Activated T-helper 2 cell treated with anti-CD3 and anti-CD28 coated beads, Interferon-gamma antibody, Interleukin-2, Interleukin-4, amounts not matched to agents 10 μg/mL and 5 μg/mL and 100 μg/mL, durations not matched to agents 14 hours and 24 hours and 36 hours (primary cell): ENCODE measurements around the gene TOR1AIP1. TPM values are rescaled to one million over a fixed set of nuclear protein-coding genes. Genes with fewer than 3 reads are reported as not detected.
"Not testable (repeated sequence)": the region's sequence is repeated elsewhere in the genome, so short reads cannot be mapped to it uniquely, and the experiment has no call there.

Experiments
- DNase-seq: peaks from one replicate; pipeline ENCODE4 v3.0.0; 2021; ENCODE audit warnings: low spot score
- H3K27ac Mint-ChIP-seq: one replicate; pipeline ENCODE4 v1.8.0; 2021; ENCODE audit warnings: mixed read lengths
- H3K27me3 Mint-ChIP-seq: one replicate; pipeline ENCODE4 v1.8.0; 2021; ENCODE audit warnings: low read depth, mixed read lengths
- H3K36me3 Mint-ChIP-seq: one replicate; pipeline ENCODE4 v1.8.0; 2021; ENCODE audit warnings: low read depth, mixed read lengths
- H3K4me1 Mint-ChIP-seq: one replicate; pipeline ENCODE4 v1.8.0; 2021; ENCODE audit warnings: low read depth, mixed read lengths
- H3K4me3 Mint-ChIP-seq: one replicate; pipeline ENCODE4 v1.8.0; 2021; ENCODE audit warnings: low read depth, mild to moderate bottlenecking, moderate library complexity, mixed read lengths
- H3K9me3 Mint-ChIP-seq: one replicate; pipeline ENCODE4 v1.8.0; 2021; ENCODE audit warnings: mixed read lengths
- intact Hi-C: fragments of 100-400 bp; cut with micrococcal nuclease; formaldehyde crosslinking; loops from one replicate; pipeline ENCODE4 v1.15.1; 2023
- total RNA-seq: library from RNA; stranded (reverse); gene quantifications from 2 replicates; pipeline ENCODE4 v1.2.3, GENCODE V29; 2022

The TOR1AIP1 gene
- total RNA-seq, 1 donor from 2014 or later = 82.5 TPM

GRCh38 chr1:179955287-179955680, 73.2 kb downstream of the TOR1AIP1 start:
- intact Hi-C loops = no loop called here
- DNase-seq = no peak
- H3K36me3 Mint-ChIP-seq = peaks cover 3% of the 10 kb centered on the region
- H3K9me3 Mint-ChIP-seq = no peaks in the 10 kb centered on the region
- peaks cover 35% of the 10 kb centered on the region for H3K4me1 Mint-ChIP-seq
- peak overlapping the region; percentile 87 for H3K4me3 Mint-ChIP-seq
- no peaks in the 10 kb centered on the region for H3K27me3 Mint-ChIP-seq
- peak overlapping the region; percentile 81 for H3K27ac Mint-ChIP-seq

DNA sequence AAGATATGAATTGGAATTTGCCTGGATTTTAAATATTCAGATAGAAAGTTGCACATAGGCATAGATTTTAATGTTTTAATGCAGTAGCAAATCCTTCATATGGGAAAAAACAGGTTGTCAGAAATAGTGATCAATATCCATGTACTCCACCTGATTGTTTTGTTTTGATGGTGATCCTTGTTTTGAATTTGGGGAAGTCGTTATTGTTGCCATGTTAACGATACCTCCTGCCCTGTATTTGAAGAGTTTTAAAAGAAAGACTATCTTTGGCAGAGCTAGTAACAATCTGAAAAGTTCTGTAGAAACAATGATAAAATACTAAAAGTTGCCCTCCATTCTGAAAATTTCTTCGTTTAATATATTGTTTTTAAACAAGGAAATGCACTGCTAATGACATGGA, 73.6 kb downstream of the TOR1AIP1 start:
- peaks cover 4% of the 10 kb centered on the region for H3K36me3 Mint-ChIP-seq
- H3K27me3 Mint-ChIP-seq = no peaks in the 10 kb centered on the region
- peak overlapping the region; percentile 81 for H3K27ac Mint-ChIP-seq
- intact Hi-C loops = no loop called here
- no peaks in the 10 kb centered on the region for H3K9me3 Mint-ChIP-seq
- H3K4me1 Mint-ChIP-seq = peaks cover 36% of the 10 kb centered on the region
- H3K4me3 Mint-ChIP-seq = peak overlapping the region; percentile 87
- DNase-seq = no peak

- Mint-ChIP-seq H3K36me3 (peaks cover 22% of the 10 kb centered on the region), H3K27ac (no peak overlapping the region), H3K27me3 (no peaks in the 10 kb centered on the region), H3K9me3 (no peaks in the 10 kb centered on the region), H3K4me3 (no peak overlapping the region), H3K4me1 (peaks cover 28% of the 10 kb centered on the region)
- DNase-seq = no peak
- intact Hi-C loops = no loop called here
These were observed 76.3 kb downstream of the TOR1AIP1 start for GRCh38 chr1:179958359-179958758.

- intact Hi-C loops, H3K27me3 Mint-ChIP-seq, H3K4me3 Mint-ChIP-seq, H3K27ac Mint-ChIP-seq, DNase-seq: not testable (repeated sequence)
- Mint-ChIP-seq H3K4me1 (peaks cover 22% of the 10 kb centered on the region), H3K36me3 (peaks cover 50% of the 10 kb centered on the region), H3K9me3 (peaks cover 14% of the 10 kb centered on the region)
These were observed 80.1 kb downstream of the TOR1AIP1 start for GRCh38 chr1:179962168-179962567.

GRCh38 chr1:179966551-179966950, 84.5 kb downstream of the TOR1AIP1 start:
- H3K27me3 Mint-ChIP-seq = no peaks in the 10 kb centered on the region
- DNase-seq = no peak
- no peak overlapping the region for H3K4me3 Mint-ChIP-seq
- peaks cover 64% of the 10 kb centered on the region for H3K36me3 Mint-ChIP-seq
- H3K4me1 Mint-ChIP-seq = peaks cover 24% of the 10 kb centered on the region
- intact Hi-C loops = no loop called here
- no peak overlapping the region for H3K27ac Mint-ChIP-seq
- H3K9me3 Mint-ChIP-seq = peaks cover 14% of the 10 kb centered on the region

DNA sequence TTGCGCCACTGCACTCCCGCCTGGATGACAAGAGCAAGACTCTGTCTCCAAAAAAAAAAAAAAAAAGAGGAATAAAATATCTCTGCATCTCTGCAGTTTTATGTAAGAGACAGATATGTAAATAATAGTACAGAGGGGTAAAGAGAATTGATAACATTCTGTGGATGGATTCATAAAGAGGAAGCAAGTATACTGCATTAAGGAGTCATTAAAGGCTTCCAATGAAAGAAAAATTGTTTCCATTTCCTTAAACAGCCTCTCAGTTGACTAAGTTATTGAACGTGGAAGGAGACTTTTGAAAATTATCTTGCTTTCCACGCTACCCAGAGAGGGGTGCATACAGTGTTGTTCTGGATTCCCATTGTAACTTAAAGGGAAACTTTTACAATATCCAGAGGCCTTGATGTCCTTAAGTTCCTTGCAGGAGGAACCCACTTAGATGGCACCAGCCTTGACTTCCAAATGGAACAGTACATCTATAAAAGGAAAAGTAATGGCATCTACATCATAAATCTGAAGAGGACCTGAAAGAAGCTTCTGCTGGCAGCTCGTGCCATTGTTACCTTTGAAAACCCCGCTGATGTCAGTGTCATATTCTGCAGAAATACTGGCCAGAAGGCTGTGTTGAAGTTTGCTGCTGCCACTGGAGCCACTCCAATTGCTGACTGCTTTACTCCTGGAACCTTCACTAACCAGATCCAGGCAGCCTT, 86.4 kb downstream of the TOR1AIP1 start:
- Mint-ChIP-seq H3K36me3 (peaks cover 56% of the 10 kb centered on the region), H3K27me3 (no peaks in the 10 kb centered on the region), H3K4me3 (no peak overlapping the region), H3K4me1 (peaks cover 30% of the 10 kb centered on the region), H3K9me3 (peaks cover 14% of the 10 kb centered on the region), H3K27ac (no peak overlapping the region)
- DNase-seq = no peak
- intact Hi-C loops = no loop called here

DNA sequence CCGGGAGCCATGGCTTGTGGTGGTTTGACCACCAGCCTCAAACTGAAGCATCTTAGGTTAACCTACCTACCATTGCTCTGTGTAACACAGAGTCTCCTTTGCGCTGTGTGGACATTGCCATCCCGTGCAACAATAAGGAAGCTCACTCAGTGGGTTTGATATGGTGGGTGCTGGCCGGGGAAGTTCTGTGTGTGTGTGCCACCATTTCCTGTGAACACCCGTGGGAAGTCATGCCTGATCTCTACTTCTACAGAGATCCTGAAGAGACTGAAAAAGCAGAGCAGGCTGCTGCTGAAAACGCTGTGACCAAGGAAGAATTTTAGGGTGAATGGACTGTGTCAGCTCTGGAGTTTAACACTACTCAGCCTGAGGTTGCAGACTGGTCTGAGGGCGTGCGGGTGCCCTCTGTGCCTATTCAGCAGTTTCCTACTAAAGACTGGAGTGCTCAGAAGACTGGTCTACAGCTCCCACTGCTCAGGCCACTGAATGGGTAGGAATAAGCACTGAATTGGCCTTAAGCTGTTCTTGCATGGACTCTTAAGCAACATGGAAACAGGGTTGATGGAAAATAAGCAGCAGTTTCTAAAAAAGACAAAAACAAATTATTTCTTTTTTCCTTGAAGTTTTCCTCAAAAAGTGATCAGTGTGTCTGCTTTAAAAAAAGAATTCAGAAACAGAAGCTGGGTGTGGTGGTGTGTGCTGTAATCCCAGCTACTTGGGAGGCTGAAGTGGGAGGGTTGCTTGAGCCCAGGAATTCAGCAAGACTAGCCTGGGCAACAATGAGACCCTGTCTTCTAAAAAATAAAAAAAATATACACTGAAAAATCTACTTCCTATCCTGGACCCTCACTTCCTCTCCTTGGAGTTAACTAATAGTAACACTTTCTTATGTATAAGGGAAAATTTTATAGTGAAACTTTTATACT, 87.2 kb downstream of the TOR1AIP1 start:
- H3K27me3 Mint-ChIP-seq = no peaks in the 10 kb centered on the region
- intact Hi-C loops = no loop called here
- H3K36me3 Mint-ChIP-seq = peaks cover 47% of the 10 kb centered on the region
- no peak for DNase-seq
- no peak overlapping the region for H3K27ac Mint-ChIP-seq
- peaks cover 14% of the 10 kb centered on the region for H3K9me3 Mint-ChIP-seq
- peaks cover 22% of the 10 kb centered on the region for H3K4me1 Mint-ChIP-seq
- no peak overlapping the region for H3K4me3 Mint-ChIP-seq

Other genes starting within 250 kb of the TOR1AIP1 start
- gene FAM163A, start 139.0 kb upstream of the TOR1AIP1 start, total RNA-seq = not detected in 2 replicates
- gene TOR1AIP2, start 4.5 kb upstream of the TOR1AIP1 start, total RNA-seq = 55.6 and 55.7 TPM in 2 replicates
- gene CEP350, start 72.5 kb downstream of the TOR1AIP1 start, total RNA-seq = 41.2 and 43.7 TPM in 2 replicates